ENCODE results near the gene MNAT1.
"Not testable (repeated sequence)": the region's sequence is repeated elsewhere in the genome, so short reads cannot be mapped to it uniquely, and the experiment has no call there.

The MNAT1 gene

DNA sequence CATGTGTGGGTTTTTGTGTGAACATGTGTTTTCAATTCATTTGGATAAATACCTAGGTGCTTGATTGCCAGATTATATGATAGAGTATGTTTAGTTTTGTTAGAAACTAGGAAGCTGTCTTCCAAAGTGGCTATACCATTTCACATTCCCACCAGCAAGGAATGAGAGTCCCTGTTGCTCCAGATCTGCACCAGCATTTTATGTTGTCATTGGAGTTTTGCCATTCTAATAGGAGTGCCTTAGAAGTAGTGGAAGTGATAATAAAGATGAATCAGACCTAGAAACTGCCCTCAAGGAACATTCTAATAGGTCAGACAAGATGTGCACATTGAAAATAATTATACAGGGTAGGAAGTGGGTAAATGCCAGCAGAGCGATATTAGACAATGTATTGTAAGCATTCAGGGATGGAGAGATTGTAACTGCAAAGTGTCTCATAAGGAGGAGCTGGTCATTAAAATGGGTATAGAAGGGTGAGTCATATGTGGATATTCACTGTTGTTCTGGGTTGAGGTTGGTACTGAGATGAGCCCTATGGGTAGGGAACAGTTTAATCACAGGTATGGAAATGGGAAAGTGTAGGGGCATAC is 71.4 kb downstream of the MNAT1 start:
- DNase-seq (ENCODE audit: low read depth): no peak

DNA sequence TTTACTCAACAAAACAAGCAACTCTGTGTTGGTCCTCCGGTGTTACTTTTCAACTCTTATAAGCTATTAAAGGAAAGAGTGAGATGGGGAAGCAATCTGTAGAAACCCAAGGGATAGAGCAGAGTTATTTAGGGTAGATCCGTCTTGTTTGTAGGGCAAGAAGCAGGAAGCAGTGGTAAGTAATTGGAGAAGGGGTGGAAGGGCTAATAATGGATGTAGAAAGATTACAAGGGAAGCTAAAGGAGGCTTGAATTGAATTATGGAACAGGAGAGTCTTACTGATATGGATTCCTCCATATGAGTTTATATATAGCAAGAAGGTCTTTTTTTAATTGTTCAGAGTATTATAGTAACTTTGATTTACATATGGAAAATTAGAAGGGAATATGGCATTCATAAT is 72.7 kb downstream of the MNAT1 start:
- no peak for DNase-seq (ENCODE audit: low read depth)

DNA sequence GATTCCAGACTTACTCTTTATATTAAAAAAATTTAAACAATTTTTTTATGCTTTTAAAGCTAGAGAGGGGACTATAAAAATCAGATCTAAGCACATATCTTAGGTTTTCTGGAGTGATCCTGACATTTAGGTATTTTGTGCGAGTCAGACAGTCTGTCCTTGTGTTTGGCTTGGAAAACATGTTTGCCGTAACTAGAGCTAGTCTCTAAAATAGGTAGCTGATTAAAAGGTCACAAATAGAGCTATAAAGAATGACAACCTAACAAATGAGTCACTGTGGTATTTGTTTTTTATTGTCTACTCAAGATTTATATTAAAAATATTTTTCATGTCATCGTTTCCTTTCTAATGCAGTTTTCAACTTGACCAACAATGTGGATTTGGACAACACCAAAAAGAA is 73.4 kb downstream of the MNAT1 start:
- DNase-seq (ENCODE audit: low read depth): no peak

DNA sequence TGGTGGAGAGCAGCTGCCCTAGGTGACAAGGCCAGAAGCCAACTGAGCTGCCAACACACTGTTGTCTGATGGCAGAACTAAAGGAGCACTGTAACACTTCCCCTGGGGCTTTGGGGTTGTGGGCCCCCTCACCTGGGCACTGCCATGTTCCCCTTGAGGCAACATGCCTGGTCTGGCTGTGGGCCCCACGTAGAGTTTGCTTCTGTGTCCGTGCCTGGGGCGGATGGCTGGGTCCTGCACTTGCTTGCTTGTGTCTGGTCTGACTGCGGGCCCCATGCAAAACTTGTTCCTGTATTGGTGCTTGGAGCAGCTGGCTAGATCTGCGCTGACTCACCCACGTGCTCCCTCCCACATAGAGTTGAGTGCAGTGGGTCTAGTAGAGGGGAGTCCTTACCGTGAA is 78.4 kb downstream of the MNAT1 start:
- no peak for DNase-seq (ENCODE audit: low read depth)

DNA sequence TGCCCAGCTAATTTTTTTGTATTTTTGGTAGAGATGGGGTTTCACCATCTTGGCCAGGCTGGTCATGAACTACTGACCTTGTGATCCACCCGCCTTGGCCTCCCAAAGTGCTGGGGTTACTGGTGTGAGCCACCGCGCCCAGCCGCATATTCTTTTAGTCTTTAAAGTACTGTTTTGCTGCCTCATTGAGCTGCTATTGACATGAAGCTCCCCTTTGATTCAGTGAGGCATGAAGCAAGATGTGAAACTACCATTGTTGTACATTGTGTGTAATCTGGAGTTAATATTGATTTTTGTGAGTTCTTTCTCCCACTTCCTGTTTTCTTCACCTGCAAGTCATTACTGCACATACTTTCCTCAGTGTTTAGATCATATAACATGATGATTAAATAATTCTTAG is 80.8 kb downstream of the MNAT1 start:
- DNase-seq (ENCODE audit: low read depth): no peak

DNA sequence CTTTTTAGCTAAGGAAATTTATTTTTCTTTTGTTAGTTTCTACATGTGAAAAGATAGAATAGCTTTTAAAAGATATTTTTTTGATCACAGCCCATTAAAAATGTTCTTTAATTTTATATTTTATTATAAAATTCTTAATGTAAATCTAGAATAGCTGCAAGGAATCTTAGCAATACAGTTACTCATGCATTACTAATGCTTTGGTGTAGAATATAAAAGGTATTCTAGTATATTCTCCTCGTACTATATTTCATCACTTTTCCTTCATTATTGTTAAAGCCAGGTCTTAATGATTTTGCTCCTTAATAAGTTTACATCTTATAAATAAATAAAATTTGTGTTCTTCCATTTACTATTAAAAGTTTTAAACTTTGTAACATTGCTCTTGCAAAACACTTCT is 82.6 kb downstream of the MNAT1 start:
- no peak for DNase-seq (ENCODE audit: low read depth)

DNA sequence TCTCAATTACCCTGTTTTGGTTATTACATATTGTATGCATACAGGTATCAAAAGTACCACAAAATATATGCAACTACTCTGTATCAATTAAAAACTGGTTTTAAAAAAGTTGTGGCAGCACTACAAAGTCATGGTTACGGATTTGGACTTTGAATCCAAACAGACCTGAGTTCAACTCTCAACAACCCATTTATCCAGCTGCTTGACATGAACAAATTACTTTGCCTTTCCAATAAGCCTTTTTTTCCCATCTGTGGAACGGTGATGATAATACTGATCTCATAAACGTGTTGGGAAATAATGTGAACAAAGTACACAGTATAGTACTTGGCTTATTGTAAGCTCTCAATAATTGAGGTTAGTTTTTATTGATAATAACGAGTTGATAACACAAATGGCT is 85.0 kb downstream of the MNAT1 start:
- DNase-seq (ENCODE audit: low read depth): no peak

DNA sequence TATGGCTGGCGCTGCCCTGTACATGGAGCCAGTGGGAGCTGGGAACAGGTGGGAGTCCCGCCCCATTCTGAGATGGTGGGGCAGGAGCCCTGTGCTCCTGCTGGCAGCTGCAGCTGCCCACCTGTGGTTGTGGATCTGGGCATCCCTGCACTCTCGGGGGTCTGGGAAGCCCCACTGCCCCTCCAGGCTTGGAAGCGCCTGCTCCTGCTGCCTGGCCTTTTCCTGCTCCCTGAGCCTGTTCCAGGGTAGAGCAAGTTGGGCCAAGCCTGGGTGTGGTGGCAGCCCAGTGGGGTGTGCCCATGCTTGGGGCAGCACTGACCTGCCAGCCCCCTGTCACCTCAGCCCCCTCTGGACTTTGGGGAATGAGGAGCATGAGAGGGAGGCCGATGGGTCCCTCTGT is 104.0 kb downstream of the MNAT1 start:
- DNase-seq (ENCODE audit: low read depth): no peak

DNA sequence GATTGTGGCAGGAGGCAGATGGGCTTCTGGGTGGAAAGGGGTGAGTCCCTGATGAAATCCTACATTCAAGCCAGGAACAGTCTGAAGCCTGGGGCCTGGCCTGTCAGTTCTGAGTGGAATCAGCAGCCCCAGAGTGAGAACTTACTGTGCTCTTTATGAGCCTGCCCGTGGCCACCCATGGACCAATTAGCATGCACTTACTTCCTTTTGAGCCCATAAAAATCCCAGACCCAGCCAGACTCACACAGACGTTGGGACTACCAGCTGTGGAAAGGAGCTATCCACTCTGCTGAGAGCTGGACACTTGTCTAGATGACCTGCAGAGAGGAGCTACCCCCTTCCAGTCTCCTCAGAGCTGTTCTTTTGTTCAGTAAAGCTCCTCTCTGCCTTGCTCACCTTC is 104.5 kb downstream of the MNAT1 start:
- DNase-seq (ENCODE audit: low read depth): no peak

DNA sequence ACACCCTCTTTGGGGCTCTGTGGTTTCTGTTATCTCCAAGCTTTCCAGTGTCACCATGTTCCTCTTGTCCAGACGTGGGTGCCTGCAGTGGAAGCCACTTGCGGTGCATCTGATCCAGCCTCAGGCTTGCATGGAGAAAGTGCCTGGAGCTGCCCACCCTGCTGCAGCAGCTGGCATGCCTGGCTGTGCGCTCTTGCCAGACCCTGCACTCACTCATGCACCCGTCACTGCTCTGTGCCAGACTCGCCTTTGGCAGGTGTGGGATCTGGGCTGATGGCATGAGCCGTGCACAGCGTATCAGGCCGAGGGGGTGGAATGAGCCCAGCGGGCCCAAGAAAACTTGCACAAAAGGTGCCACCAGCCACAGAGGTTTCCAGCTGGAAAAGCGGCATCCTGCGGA is 105.1 kb downstream of the MNAT1 start:
- DNase-seq (ENCODE audit: low read depth): no peak

DNA sequence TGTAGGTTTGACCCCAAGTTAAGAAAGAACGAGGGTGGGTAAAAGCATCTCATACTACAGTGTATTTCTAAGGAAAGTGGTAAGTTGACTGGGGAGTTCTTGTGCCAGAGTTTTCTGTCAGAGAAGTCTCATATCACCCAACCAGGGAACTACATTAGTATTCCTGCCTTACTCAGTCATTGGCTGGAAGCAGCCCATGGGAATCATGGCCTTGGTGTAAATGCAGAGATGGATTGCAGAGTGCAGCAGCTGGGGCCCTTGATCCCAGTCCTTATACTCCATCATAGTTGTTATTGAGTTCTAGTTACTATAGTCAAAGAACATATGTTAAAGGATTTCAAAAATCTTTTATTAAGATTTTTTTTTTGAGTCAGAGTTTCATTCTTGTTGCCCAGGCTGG is 105.8 kb downstream of the MNAT1 start:
- no peak for DNase-seq (ENCODE audit: low read depth)

DNA sequence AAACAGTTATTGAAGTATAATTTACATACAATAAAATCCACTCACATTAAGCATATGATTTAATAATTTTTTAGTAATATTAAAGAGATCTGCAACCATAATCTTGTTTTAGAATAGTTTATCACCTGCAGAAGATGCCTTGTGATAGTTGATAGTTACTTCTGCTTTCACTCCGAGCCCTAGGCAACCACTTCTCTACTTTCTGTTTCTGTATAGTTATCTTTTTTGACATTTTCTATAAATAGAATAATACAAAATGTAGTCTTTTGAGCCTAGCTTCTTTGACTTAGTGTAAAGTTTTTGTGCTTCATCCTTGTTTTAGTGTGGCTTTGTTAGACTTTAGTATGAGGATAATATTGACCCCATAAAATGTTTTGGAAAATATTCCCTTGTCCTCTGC is 111.0 kb downstream of the MNAT1 start:
- DNase-seq (ENCODE audit: low read depth): no peak

DNA sequence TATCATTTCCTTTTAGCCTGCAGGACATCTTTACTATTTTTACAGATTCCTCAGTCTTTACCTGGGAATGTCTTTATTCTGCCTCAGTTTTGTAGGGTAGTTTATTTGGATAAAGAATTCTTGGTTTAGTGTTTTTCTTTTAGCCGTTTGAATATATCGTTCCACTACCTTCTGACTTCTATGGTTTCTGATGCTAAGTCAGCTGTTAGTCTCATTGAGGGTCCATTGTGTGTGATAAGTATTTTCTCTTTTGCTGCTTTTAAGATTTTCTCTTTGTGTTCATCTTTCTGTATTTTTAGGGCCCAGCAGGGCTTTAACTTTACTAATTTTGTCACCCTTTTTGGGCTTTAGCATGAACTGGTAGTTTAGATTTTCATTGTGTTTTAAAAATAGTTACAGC is 113.5 kb downstream of the MNAT1 start:
- no peak for DNase-seq (ENCODE audit: low read depth)

DNA sequence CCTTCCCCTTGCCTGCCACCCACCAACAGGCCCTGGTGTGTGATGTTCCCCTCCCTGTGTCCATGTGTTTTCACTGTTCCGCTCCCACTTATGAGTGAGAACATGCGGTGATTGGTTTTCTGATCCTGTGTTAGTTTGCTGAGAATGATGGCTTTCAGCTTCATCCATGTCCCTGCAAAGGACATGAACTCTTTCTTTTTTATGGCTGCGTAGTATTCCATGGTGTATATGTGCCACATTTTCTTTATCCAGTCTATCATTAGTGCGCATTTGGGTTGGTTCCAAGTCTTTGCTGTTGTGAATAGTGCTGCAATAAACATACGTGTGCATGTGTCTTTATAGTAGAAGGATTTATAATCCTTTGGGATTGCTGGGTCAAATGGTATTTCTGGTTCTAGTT is 117.1 kb downstream of the MNAT1 start:
- not testable (repeated sequence) for DNase-seq (ENCODE audit: low read depth)

DNA sequence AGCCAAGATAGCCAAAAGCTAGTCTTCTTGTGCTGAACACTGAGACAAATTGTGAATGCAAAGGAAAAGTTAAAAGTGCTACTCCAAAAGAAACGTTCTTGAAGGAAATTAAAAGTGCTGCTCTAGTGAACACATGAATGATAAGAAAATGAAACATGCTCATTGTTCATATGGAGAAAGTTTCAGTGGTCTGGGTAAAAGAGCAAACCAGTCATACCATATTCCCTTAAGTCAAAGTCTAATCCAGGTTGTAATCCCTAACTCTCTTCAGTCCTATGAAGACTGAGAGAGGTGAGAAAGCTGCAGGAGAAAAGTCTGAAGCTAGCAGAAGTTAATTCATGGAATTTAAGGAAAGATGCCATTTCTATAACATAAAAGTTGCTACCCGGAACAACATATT is 121.5 kb downstream of the MNAT1 start:
- no peak for DNase-seq (ENCODE audit: low read depth)

DNA sequence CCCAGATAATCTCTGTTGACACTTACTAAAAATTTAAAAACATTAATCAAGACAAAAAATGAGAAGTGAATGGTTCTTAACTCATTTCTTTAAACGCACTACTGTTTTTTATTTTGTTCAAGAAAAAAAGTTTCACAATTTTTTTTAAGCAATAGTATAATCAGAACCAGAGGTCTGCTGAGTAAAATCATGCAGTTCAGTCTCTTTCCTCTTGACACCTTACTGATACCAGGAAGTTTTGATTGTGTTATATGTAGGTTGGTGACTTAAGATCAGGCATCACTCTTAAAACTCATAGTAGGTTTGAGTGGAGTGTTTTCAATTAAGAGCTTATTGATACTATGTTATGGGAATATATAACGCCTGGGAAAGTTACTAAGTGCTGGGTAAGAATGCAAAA is 125.0 kb downstream of the MNAT1 start:
- DNase-seq (ENCODE audit: low read depth): no peak

DNA sequence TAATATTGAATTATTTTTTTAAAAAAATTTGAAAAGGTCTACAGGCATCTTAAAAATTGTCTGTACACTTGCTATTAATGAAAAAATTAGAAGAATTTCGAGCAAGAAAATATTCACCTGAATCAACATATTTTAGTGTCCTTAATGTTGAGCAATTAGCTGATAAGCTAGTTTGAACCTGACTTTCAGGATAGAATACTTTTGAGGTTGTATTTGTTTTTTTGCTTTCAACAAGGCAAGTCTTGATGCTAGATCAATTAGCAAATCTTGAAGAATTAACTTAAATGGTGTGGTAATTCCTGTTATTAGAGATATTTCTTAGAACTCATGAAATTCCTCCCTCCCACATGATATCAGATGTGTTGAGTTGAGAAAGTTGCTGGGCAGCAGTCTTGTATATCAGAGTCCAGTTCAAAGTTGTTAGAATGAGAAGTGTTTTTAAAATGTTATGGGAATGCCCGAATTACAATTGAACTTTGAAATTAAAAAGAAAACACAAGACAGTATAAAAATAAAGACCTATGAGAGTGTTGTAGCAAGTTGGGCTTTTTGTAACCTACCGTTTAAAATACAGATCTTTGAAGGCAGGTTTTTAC is 127.1 kb downstream of the MNAT1 start:
- DNase-seq (ENCODE audit: low read depth): no peak

DNA sequence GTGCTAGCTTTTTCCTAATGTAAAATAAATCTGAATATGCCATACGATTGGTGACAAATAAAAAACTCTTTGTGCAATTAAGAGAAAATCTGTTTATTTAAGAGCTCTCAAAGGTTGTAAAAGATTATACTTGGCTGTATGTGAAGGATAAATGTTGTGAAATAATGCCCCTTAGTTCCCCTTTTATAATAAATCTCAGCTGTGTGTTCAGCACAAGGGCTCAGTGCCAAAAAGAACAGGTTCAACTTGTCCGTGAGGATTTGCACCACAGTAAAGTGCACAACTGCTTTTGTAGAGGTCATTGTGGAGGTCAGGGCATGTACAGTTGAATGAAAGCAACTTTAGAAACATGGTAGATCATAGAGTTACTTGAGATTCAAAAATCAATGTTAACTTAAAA is 127.7 kb downstream of the MNAT1 start:
- no peak for DNase-seq (ENCODE audit: low read depth)

DNA sequence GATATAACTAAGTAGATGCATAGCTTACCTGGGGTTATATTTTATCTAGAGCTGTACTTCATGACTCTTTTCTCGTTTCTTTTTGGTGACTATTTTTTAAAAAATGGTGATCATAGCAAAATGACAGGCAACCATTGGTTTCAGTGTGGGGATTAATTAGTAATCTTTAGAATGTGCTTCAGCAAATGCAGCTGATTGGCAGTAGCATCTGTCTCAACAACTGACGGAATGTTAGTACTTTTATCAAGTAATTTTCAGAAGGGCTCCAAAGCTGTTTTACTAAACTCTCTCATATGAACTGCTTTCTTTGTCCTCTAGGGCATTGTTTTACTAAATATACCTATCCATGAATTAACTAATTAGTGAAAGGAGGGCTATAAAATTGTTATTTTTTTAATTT is 128.7 kb downstream of the MNAT1 start:
- no peak for DNase-seq (ENCODE audit: low read depth)

DNA sequence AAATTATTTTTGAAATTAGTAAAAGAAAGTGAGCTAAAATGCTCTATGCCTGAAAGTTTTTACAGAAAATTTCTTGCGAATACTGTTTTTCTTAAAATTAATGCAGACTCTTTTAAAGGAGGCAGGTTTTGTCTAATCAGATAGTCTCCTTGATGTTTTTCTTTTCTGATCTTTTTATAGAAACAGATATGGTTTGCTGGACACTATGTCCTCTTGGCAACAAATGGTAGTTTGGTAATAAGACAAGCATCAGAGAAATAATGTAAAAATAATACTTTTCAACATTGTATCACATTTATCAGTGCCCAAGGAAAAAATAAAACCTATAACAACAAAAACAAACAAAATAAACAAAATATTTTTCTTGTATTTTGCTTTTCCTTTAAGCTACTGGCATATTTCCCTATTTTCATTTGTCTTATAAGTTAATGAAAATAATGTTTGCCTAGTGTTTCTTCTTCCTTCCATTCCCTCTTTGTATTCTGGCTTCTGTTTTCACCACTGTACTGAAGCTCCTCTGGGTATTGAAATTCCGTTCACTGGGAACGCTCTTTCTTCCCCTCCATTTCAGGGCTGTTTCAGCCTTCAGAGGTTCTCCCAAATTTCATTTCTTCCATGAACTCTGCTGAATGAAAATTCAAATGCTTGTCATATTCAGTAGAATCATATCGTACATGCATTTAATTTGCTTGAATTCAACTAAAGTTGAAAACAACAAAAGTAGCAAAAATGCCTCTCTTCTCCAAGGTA is 131.0 kb downstream of the MNAT1 start:
- DNase-seq (ENCODE audit: low read depth): no peak

DNA sequence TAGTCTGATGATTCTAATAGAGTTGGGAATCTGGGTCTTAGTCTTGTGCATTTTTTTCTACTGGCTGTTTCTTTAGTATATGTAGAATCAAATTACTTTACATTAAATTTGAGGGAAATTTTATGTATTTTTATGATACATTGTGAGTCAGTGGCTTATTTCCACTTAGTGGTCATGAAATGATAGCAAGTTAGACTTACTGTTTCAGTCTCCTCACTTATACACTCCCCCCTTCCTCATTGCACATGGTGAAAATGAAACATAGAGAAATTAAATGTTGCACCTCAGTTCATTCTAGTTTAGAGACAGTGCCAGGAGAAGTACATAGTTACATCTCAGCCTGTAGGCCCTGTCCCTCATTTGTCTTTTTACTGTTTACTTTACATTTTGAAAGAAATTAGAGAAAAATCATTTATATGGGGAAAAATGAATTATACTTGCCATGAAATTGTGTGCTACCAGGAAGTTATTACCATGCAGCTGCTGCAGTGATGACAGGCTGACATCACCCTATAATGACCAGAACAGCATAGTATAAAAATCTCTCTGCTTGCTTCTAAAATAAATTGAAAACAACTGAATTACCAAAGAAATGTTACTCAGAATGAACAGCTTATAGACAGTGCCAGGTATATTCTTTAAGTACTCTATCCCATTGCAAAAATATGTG is 133.1 kb downstream of the MNAT1 start:
- DNase-seq (ENCODE audit: low read depth): no peak

DNA sequence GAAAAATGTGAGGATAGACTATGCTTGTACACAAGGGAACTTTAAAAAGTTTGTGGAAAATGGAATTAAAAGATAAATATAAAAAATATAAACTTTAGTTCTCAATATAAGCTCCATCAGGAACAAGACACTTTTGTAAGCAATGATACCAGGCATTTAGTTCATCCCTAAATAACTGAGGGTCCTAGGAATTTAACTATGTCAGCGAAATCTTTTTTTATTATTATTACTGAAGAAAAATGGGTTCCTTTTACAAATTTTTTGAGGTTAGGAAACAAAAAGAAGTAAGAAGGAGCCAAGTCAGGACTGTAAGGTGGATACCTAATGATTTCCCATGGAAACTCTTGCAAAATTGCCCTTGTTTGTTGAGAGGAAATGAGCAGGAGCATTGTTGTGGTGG is 143.6 kb downstream of the MNAT1 start:
- DNase-seq (ENCODE audit: low read depth): no peak

DNA sequence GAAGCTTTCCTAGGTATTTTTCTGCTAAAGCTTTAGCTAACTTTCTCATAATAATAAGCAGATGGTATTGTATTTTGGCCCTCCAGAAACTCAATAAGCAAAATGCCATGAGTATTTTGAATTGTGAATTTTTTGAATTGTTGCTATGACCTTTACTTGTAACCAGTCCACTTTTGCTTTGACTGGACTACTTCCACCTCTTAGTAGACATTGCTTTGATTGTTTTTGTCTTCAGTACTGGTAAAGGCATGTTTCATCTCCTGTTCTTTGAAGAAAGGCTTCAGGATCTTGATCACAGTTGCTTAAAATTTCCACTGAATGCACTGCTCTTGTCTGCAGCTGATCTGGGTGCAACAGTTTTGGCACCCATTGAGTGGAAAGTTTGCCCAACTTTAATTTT is 144.0 kb downstream of the MNAT1 start:
- DNase-seq (ENCODE audit: low read depth): no peak
